ENCODE measurements around the gene GLOD5. TPM values are rescaled to one million over a fixed set of nuclear protein-coding genes. Genes with fewer than 3 reads are reported as not detected.

The GLOD5 gene
- total RNA-seq, 1 experiment from 2014 or later = not detected

DNA sequence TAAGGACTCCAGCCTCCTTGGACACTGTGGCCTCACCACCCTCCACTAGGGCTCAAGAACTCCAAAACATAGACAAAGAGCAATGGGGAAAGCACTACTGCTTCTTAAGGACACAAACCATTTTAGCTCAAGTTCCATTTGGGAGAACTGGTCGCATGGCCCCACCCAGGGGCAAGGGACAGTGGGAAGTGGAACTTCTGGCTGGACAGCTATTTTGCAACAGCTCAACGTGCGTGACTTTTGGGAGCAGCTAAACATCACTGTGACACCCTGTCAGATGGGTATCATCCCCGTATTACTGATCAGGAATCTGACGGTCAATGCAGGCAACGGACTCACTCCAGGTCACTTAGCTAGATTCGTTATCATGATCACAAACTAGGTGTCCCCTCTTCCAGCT lies 9.0 kb upstream of the GLOD5 start:
- Histone ChIP-seq H2AK5ac (ENCODE audit: insufficient read length, low read length) (no peak overlapping the region), H3K27me3 (ENCODE audit: insufficient read depth, low read length) (no peaks in the 10 kb centered on the region), H3K23me2 (ENCODE audit: insufficient read length, low read depth, low read length, poor library complexity, severe bottlenecking) (no peaks in the 10 kb centered on the region), H2BK20ac (ENCODE audit: low read depth, low read length, poor library complexity, severe bottlenecking) (no peak overlapping the region), H3K79me2 (ENCODE audit: insufficient read depth, low read length) (no peaks in the 10 kb centered on the region), H4K5ac (ENCODE audit: insufficient read length, low read depth, low read length) (no peak overlapping the region), H3K9me3 (ENCODE audit: control insufficient read depth, low read depth, low read length) (peaks cover 26% of the 10 kb centered on the region), H3K9ac (ENCODE audit: extremely low read depth, insufficient read length, low read length) (no peak overlapping the region), H3K56ac (ENCODE audit: insufficient read length, low read depth, low read length) (no peak overlapping the region), H2BK15ac (ENCODE audit: low read depth, low read length) (no peak overlapping the region), H2AFZ (ENCODE audit: low read length) (no peak overlapping the region), H3T11ph (ENCODE audit: low read length) (no peak overlapping the region), H3K4me2 (ENCODE audit: insufficient read depth, insufficient read length, low read length) (no peak overlapping the region), H2BK5ac (ENCODE audit: insufficient read length, low read length) (no peak overlapping the region), H3K27ac (ENCODE audit: insufficient read length, low read depth, low read length) (no peak overlapping the region), H3K4ac (ENCODE audit: low read depth, low read length) (no peak overlapping the region), H3K18ac (ENCODE audit: insufficient read length, low read depth, low read length) (no peak overlapping the region), H4K20me1 (ENCODE audit: control insufficient read depth, insufficient read depth, insufficient read length) (no peaks in the 10 kb centered on the region), H3K23ac (ENCODE audit: insufficient read length, low read depth, low read length) (no peak overlapping the region), H4K91ac (ENCODE audit: insufficient read length, low read depth, low read length) (no peak overlapping the region), H3K79me1 (ENCODE audit: insufficient read depth, low read depth, low read length, poor library complexity, severe bottlenecking) (no peaks in the 10 kb centered on the region), H3K4me1 (ENCODE audit: insufficient read depth, low read length) (no peaks in the 10 kb centered on the region), H2BK12ac (ENCODE audit: insufficient read length, low read depth, low read length) (no peak overlapping the region), H2BK120ac (ENCODE audit: low read depth, low read length, poor library complexity, severe bottlenecking) (no peak overlapping the region), H3K14ac (ENCODE audit: insufficient read depth, low read length) (no peak overlapping the region), H4K8ac (replicated peaks; ENCODE audit: insufficient read length, low read depth, low read length) (no peak overlapping the region)
- no peaks in the 10 kb centered on the region; the same call in none of the 2 replicates for H3K27me3 Mint-ChIP-seq (ENCODE audit: low read depth)
- WGBS (ENCODE audit: extremely low coverage, insufficient read length, low lambda C conversion rate) = no CpG with 5 or more reads among the region's 7 CpGs
- H3K27ac Mint-ChIP-seq = no peak overlapping the region
- H3K36me3 Mint-ChIP-seq (ENCODE audit: insufficient read depth in 1 of 3, low read depth in 3 of 3) = peaks cover 0 to 5% (median 4%) of the 10 kb centered on the region in 3 experiments; a peak in 4 of 7 replicates
- H3K4me3 Mint-ChIP-seq = no peak overlapping the region
- peaks cover 61 to 65% of the 10 kb centered on the region in 2 experiments for H3K9me3 Mint-ChIP-seq
- DNase-seq = no peak
- TF ChIP-seq, protein P1, sequence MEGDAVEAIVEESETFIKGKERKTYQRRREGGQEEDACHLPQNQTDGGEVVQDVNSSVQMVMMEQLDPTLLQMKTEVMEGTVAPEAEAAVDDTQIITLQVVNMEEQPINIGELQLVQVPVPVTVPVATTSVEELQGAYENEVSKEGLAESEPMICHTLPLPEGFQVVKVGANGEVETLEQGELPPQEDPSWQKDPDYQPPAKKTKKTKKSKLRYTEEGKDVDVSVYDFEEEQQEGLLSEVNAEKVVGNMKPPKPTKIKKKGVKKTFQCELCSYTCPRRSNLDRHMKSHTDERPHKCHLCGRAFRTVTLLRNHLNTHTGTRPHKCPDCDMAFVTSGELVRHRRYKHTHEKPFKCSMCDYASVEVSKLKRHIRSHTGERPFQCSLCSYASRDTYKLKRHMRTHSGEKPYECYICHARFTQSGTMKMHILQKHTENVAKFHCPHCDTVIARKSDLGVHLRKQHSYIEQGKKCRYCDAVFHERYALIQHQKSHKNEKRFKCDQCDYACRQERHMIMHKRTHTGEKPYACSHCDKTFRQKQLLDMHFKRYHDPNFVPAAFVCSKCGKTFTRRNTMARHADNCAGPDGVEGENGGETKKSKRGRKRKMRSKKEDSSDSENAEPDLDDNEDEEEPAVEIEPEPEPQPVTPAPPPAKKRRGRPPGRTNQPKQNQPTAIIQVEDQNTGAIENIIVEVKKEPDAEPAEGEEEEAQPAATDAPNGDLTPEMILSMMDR (conservative IDR thresholded peaks at IDR 0.05) = no peak
- no peaks in the 10 kb centered on the region for H3K4me1 Mint-ChIP-seq

Data from H9 (cell line).